Liver (tissue), 3 donors: Measurements from ENCODE around the gene CFAP74.

Source experiments
- CTCF ChIP-seq: fragments of 150-350 bp; IDR thresholded peaks from 2 replicates; pipeline ENCODE4 v1.5.1; 2017; ENCODE audit warnings: improper control_type of control experiment, low read depth, low read length; ENCODE audit not compliant: missing input control
- FOXA1 ChIP-seq: IDR thresholded peaks from 2 replicates; pipeline ENCODE4 v1.6.1; 2016; ENCODE audit warnings: antibody characterized with exemption
- GABPA ChIP-seq, 2 donors: IDR thresholded peaks in 1 of 2; conservative IDR thresholded peaks in 1 of 2; 2 replicates each; pipeline ENCODE4 v1.6.1; 2016; ENCODE audit warnings: antibody characterized with exemption in 2 of 2, mild to moderate bottlenecking in 1 of 2, moderate library complexity in 1 of 2
- YY1 ChIP-seq: IDR thresholded peaks from 2 replicates; pipeline ENCODE4 v1.6.1; 2016; ENCODE audit warnings: antibody characterized with exemption, mild to moderate bottlenecking
- donor health status: healthy.
- donor health status: healthy.

GRCh38 chr1:2050461-2050792 is 46.8 kb upstream of the CFAP74 start:
- TF ChIP-seq CTCF, result no peak
- TF ChIP-seq GABPA (IDR thresholded peaks at IDR 0.05 in 1 of 2, conservative IDR thresholded peaks at IDR 0.05 in 1 of 2), result no peak
- no peak for TF ChIP-seq YY1
- TF ChIP-seq FOXA1, result no peak
